GM18870 (cell line): Measurements from ENCODE around the gene FABP3.

Experiments used
- ATAC-seq: cut with Tn5 transposase; IDR thresholded peaks from one replicate; pipeline ENCODE4 v1.9.1; 2021; ENCODE audit warnings: moderate library complexity; ENCODE audit not compliant: unreplicated experiment

FABP3 gene

DNA sequence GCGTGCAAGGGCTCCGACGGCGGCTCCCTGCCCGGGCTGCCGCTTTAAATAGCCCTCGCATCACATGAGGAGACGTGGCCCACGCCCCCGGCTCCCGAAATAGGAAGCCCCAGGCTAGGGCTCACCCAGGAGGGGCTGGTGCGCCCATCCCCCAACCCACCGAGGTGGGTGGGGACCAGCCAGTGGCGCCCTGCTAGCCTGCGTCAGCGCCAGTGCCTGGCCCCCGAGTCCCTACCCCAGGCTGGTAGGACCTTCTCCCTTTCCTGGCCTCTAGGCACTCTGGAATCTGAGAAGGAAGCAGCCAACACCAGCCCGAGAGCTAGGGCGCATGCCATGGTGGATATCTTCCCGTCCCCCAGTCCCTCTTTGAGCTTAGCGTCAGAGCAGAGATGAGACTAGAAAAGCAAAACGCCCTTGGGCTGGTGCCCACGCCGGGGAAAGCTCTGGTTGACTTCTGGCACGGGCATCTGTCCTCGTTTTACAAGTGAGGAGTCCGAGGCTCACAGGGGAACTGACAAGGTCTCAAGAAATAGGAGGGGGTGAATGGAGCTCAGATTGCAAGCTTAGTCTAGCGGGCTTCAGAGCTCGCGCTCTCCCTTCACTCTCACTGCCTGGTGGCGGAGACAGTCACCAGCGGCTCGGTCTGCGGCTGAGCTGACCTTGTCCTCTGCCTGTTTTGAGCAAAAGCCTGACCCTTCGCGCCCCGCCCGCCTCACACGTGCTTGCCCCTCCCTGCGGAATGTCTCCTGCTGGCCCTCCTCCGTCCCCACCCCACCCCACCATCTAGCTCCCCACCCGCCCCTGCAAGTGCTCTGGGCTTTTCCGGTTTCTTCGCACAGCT, at the start of gene FABP3:
Gene FABP3 (minus strand): TSS at position 21 of the 841 bp plus-strand sequence. CDS start 62 bp downstream, outside the sequence.
- no peak for ATAC-seq

DNA sequence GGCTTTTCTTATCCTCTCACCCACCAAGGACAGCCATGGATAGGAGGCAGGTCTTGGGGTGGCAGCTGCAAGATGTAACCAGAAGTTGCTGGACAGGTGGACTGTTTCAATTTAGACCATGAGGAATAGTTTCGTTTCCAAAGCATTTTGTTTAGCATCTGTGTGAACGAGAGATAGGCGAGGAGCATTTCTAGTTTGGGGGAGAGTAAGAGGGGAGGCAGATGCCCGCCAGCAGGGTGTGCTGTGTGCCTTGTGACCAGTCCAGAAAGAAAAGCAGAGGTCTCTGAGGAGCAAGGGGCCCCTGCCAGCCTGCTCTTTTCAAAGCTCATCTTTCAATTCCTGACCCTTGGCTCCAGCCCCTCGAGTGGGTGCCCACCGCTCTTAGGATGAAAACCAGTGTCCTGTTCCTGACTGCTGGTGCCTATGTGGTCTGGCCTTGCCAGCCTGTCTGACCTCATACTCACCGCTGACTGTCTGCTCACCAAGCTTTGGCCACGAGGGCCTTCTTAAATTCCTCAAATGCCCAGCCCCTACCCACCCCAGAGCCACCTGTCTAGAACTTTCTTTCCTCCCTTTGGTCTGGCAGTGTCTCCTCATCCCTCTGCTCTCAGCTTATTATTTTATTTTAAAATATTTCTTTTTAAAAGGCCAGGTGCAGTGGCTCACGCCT, 48.6 kb upstream of the FABP3 start:
- ATAC-seq = no peak

- ATAC-seq = no peak
Observed at GRCh38 chr1:31420716-31421115, 47.8 kb upstream of the FABP3 start.

GRCh38 chr1:31418626-31419323, 45.9 kb upstream of the FABP3 start:
- ATAC-seq = no peak

- ATAC-seq = no peak
Observed at GRCh38 chr1:31417148-31417547, 44.3 kb upstream of the FABP3 start.

GRCh38 chr1:31416101-31416736, 43.3 kb upstream of the FABP3 start:
- no peak for ATAC-seq

DNA sequence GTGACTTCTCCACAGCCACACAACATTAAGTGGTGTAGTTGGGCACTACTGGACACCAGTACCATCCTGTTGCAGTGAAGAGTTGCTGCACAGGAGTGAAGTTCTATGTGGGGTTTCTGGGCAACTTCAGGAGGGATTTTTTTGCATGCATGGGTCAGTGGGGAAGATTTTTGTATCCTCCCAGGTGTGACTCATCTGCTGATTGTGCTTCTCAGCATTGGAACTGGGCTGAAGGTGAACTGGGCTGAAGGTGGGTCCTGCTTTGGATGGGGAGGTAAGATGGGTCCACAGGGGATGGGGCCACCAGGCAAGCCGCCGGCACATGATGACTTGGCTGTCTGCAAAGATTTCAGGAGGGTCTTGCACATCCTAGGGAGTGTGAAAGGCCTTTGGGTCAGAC, 42.8 kb upstream of the FABP3 start:
- no peak for ATAC-seq

DNA sequence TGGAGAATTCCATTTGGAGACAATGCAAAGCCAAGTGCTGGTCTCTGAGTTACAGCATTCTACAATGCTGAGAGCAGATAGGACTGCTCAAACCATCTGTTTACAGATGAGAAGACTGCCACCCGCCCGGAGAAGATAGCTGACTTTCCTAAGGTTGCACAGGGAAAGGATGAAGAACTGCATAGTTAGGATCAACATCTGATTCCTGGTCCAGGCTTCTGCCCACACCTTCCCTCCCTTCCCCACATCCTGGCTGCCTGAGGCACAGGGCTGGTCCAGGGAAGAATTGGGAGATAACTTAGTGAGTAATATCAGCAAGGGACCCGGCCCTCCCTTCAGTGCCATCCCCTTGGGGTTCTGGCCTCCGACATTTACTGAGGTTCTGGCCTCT, 42.1 kb upstream of the FABP3 start:
- ATAC-seq = no peak

DNA sequence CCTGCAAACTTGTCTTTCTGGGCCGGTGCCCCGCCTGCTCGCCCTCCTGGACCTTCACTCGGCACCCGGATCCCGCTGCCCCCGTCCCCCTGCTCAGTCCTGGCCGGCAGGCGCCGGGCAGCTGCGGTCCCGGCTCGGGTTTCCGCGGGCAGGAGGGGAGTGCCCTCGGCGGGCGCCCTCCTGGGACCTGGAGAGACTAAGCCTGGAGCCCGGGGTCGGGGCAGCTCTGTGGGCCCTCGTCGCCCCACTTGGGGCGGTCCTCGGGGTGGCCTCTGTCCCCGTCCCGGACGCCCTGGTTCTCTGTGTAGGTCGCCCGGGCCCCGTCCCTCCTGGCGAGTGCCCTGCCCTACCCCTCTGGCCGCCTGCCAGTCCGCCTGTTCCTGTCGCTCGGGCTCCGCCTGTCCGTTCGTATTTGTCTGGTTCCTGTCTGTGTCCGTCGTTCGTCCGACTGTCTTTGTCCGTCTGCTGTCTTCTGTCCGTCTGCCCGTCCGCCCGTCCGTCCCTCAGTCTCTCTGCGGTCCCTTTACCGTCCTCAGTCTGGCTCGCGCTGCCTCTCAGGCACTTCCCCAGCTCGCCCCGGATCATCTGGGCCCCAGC, 40.6 kb upstream of the FABP3 start:
- no peak for ATAC-seq

DNA sequence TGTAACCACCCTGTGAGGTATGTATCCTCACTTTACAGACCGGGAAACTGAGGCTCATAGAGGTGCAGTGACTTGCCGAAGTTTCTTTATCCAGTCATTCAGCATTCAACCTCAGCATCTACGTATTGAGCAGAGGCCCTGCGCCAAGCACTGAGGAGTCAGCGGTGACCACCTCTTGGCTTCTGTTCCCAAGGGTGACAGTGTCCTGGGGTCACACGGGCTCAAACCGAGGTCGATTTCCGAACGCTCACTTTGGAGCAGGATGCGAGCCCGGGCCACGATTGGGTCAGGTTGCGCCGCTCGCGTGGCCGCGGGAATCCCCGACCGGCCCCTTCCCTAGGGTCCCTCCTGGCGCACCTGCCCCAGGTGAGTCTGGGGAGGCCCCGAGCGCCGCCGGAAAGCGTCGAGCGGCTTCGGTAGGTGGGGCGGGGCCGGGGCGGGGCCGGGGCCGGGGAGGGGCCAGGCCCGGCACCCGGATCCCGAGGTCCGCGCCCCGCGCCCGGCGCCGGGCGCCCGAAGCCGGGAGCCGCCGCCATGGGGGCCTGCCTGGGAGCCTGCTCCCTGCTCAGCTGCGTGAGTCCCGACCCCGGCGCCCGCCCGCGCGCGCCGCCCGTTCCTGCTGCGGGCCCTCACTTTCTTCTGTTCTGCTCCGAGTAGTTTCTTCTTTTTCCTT, 40.0 kb upstream of the FABP3 start, which contains the start of gene SERINC2:
Gene SERINC2 (plus strand): TSS at position 482 of the 673 bp plus-strand sequence. CDS start 53 bp downstream, at position 535.
- ATAC-seq = no peak

DNA sequence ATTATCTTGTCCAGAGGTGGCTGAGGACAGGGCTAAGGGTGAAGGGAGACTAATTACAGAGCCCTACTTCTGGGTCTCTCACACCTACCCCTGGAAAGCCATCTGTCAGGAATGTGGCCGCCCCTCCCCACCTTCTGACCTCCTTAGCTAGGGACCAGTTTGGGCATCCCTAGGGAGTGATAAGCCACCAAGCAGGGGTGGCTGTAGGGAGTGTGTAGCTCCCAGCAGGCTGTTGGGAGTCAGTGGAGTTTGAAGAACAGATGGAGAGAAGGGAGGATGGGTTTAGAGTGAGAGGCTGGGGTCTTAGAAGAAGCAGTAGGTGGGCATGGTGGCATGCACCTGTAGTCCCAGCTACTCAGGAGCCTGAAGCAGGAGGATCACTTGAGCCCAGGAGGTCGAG, 39.3 kb upstream of the FABP3 start:
- no peak for ATAC-seq

DNA sequence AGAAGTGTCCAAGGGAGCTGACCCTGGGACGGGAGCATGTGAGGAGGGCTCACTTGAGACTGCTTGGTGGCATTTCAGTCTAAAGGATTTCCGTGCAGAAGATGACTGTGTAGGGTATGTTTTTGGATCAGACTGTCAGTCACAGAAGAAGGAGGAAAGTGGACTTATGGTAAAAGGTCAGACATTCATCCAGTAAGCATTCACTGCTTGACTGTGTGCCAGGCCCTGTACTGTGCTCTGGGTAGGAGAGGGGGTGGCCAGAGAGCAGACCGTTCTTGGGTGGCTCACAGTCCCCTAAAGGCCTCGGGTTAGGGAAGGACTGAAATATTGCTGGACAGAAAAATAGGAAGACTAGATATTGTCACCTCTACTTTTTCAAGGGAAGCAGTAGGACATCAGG, 38.0 kb upstream of the FABP3 start:
- ATAC-seq = no peak

- ATAC-seq = no peak
Observed at GRCh38 chr1:31409946-31410858, 37.3 kb upstream of the FABP3 start.

- ATAC-seq = no peak
Observed at GRCh38 chr1:31408788-31409318, 36.0 kb upstream of the FABP3 start.

DNA sequence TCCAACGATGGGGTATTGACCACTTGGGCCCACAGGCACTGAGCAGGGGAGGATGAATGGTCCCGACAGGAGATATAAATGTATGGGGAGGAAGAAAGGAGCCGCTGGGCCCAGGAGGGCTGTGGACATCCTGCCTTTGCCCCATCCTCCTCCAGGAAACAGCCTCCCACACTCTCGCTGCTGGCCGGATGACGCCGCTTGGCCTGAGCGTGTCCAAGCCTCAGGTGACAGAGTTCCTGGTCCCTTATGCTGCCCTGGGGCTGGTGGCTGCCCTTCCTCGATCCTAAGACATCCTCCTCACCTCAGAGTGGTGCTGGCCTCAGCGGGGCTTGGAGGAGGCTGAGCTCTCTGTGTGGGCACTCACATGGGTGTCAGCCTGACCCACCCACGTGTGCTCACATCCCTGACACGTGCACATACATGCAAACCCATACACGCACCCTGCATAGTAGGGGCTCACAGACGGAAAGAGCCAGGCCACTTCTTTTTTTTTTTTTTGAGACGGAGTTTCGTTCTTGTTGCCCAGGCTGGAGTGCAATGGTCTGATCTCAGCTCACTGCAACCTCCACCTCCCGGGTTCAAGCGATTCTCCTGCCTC, 34.3 kb upstream of the FABP3 start:
- ATAC-seq = no peak

DNA sequence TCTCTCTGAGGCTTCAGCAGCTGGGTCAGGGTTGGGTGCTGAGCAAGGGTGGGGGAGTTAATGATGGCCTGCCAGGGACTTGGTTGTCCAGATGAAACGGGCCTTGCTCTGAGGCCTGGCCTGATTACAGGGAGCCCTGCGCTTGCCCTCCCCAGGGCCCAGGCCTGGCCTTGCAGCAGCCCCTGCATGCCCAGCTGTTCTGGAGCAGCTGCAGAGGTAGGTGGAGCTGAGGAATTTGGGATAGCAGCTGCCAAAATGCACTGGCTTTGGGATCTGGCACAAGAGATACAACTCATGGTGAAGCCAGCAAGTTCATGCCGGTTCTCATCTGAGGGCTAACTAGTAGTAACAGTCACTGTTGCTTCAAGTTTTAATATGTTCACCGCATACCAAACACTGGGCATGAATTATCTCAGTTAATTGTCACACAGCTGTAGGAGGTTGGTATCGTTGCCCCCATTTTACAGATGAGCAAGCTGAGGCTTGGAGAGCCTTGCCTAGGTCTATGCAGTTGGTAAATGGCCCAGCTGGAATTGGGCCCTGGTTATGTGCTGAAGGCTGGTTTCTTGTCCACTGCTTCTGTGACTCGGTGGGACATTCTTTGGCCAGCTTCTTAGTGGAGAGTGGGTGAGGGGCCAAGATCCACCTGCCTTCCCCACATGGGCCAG, 32.8 kb upstream of the FABP3 start:
- no peak for ATAC-seq

- no peak for ATAC-seq
Observed at GRCh38 chr1:31401241-31401640, 28.4 kb upstream of the FABP3 start.

- ATAC-seq = no peak
Observed at GRCh38 chr1:31400393-31400792, 27.5 kb upstream of the FABP3 start.
